ENCODE data around the gene HIVEP3.

- TF ChIP-seq EZH2 (IDR thresholded peaks at IDR 0.05; ENCODE audit: insufficient read depth, low read length) (no peak), CTCF (IDR thresholded peaks at IDR 0.05; ENCODE audit: insufficient read depth, low read depth, low read length) (no peak)
These were observed 234.8 kb downstream of the HIVEP3 start for GRCh38 chr1:41683681-41684500.

All from astrocyte (in vitro differentiated cells and primary cell).